Measurements from ENCODE around the gene FUT8. TPM values are rescaled to one million over a fixed set of nuclear protein-coding genes. Genes with fewer than 3 reads are reported as not detected.

The FUT8 gene
- total RNA-seq, 1 experiment from 2014 or later, result 129 TPM

DNA sequence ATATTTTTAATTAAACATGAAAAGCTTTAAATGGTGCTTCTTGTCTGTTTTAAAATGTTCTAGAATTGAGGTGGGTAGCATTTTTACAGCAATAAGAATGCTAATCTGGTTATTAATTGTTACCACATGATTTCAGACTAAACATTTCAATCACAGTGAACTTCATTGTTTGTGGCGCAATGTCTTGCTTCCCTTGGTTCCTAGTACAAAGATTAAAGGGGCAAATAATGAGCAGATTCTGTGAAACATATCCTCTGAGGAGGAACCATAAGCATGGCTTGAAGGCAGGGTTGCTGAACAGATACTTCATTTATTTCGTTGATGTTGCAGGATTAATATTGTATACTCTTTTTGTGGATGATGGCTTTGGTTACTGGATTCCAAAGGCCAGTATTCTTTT is 162.1 kb downstream of the FUT8 start:
- Mint-ChIP-seq H3K4me3 (ENCODE audit: low read depth, unreplicated experiment) (no peak overlapping the region), H3K27ac (ENCODE audit: unreplicated experiment) (no peak overlapping the region), H3K9me3 (ENCODE audit: low read depth, unreplicated experiment) (no peaks in the 10 kb centered on the region), H3K4me1 (ENCODE audit: low read depth, unreplicated experiment) (no peaks in the 10 kb centered on the region), H3K27me3 (ENCODE audit: unreplicated experiment) (no peaks in the 10 kb centered on the region), H3K36me3 (ENCODE audit: insufficient read depth, unreplicated experiment) (peaks cover 6% of the 10 kb centered on the region)
- TF ChIP-seq, protein P1, sequence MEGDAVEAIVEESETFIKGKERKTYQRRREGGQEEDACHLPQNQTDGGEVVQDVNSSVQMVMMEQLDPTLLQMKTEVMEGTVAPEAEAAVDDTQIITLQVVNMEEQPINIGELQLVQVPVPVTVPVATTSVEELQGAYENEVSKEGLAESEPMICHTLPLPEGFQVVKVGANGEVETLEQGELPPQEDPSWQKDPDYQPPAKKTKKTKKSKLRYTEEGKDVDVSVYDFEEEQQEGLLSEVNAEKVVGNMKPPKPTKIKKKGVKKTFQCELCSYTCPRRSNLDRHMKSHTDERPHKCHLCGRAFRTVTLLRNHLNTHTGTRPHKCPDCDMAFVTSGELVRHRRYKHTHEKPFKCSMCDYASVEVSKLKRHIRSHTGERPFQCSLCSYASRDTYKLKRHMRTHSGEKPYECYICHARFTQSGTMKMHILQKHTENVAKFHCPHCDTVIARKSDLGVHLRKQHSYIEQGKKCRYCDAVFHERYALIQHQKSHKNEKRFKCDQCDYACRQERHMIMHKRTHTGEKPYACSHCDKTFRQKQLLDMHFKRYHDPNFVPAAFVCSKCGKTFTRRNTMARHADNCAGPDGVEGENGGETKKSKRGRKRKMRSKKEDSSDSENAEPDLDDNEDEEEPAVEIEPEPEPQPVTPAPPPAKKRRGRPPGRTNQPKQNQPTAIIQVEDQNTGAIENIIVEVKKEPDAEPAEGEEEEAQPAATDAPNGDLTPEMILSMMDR (IDR thresholded peaks at IDR 0.05; ENCODE audit: unreplicated experiment), result no peak
- no TSS peak for BruUV-seq (replicated peaks)
- CTCF ChIA-PET, result interaction anchor here (0.6 kb wide), 1 partner anchor 57 kb away, joined by 3 read pairs; no protein-coding TSS in a partner anchor
- no peak for DNase-seq
- intact Hi-C loops (cut with micrococcal nuclease; ENCODE audit: unreplicated experiment), result no loop called here

DNA sequence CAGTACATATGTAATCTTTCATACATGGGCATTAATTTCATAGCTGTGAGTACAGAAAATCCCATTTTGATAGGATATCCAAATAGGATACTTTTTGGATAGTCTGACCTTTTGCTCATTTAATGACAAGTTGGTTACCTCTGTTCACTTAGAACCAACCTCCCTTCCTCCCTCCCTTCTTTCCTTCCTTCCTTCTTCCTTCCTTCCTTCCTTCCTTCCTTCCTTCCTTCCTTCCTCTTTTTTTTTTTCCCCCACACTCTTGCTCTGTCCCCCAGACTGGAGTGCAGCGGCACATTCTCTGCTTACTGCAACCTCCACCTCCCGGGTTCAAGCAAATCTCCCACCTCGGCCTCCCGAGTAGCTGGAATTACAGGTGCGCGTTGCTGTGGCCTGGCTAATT is 162.9 kb downstream of the FUT8 start:
- H3K27ac Mint-ChIP-seq (ENCODE audit: unreplicated experiment), result no peak overlapping the region
- intact Hi-C loops (cut with micrococcal nuclease; ENCODE audit: unreplicated experiment), result no loop called here
- H3K36me3 Mint-ChIP-seq (ENCODE audit: insufficient read depth, unreplicated experiment), result peaks cover 6% of the 10 kb centered on the region
- no peaks in the 10 kb centered on the region for H3K27me3 Mint-ChIP-seq (ENCODE audit: unreplicated experiment)
- H3K4me1 Mint-ChIP-seq (ENCODE audit: low read depth, unreplicated experiment), result no peaks in the 10 kb centered on the region
- no peak for DNase-seq
- H3K4me3 Mint-ChIP-seq (ENCODE audit: low read depth, unreplicated experiment), result no peak overlapping the region
- no TSS peak for BruUV-seq (replicated peaks)
- TF ChIP-seq, protein P1 (IDR thresholded peaks at IDR 0.05; ENCODE audit: unreplicated experiment), result no peak
- CTCF ChIA-PET, result no interaction called here
- H3K9me3 Mint-ChIP-seq (ENCODE audit: low read depth, unreplicated experiment), result no peaks in the 10 kb centered on the region

DNA sequence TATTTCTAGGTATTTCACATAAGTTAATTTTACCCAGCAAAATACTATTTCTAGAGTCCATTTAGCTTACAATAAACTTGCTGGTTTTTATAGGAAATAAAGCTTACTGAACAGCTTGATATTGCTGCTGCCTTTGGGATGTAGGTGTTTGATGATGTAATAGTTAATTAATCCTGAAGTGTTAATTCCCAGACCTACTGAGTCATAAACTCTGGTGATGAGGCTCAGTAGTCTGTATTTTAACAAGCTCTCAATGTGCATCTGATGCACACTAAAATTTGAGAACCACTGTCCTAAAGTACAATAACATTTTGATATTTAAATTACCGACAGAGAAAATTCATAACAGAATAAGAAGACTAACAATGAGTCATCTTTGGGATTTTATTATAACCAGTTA is 168.4 kb downstream of the FUT8 start:
- intact Hi-C loops (cut with micrococcal nuclease; ENCODE audit: unreplicated experiment), result no loop called here
- Mint-ChIP-seq H3K27me3 (ENCODE audit: unreplicated experiment) (no peaks in the 10 kb centered on the region), H3K36me3 (ENCODE audit: insufficient read depth, unreplicated experiment) (no peaks in the 10 kb centered on the region), H3K27ac (ENCODE audit: unreplicated experiment) (no peak overlapping the region), H3K9me3 (ENCODE audit: low read depth, unreplicated experiment) (no peaks in the 10 kb centered on the region), H3K4me1 (ENCODE audit: low read depth, unreplicated experiment) (no peaks in the 10 kb centered on the region), H3K4me3 (ENCODE audit: low read depth, unreplicated experiment) (no peak overlapping the region)
- BruUV-seq (replicated peaks), result no TSS peak
- no peak for DNase-seq
- TF ChIP-seq, protein P1 (IDR thresholded peaks at IDR 0.05; ENCODE audit: unreplicated experiment), result no peak
- CTCF ChIA-PET, result no interaction called here

DNA sequence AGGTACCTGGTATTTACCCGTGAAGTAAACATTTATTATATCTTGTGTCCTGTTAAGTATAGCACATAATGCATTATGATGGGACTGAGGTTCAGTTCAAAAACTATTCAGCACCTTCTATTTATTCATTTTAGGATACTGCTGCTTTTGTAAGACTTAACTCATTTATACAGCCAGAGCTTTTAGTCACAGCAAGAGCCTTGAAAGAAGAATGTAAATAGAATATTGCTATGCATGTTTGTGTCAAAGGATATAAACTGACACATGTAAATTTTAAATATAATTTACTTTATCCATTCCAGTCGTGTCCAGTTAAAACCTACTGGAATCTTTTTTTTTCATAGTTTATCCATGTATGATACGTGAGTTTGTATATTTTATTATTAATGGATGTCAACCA is 168.8 kb downstream of the FUT8 start:
- intact Hi-C loops (cut with micrococcal nuclease; ENCODE audit: unreplicated experiment), result no loop called here
- BruUV-seq (replicated peaks), result no TSS peak
- DNase-seq, result no peak
- Mint-ChIP-seq H3K27ac (ENCODE audit: unreplicated experiment) (no peak overlapping the region), H3K4me1 (ENCODE audit: low read depth, unreplicated experiment) (no peaks in the 10 kb centered on the region), H3K27me3 (ENCODE audit: unreplicated experiment) (no peaks in the 10 kb centered on the region), H3K9me3 (ENCODE audit: low read depth, unreplicated experiment) (no peaks in the 10 kb centered on the region), H3K4me3 (ENCODE audit: low read depth, unreplicated experiment) (no peak overlapping the region), H3K36me3 (ENCODE audit: insufficient read depth, unreplicated experiment) (no peaks in the 10 kb centered on the region)
- CTCF ChIA-PET, result no interaction called here
- TF ChIP-seq, protein P1 (IDR thresholded peaks at IDR 0.05; ENCODE audit: unreplicated experiment), result no peak

All from Calu3 (cell line).